HepG2 (cell line): Measurements from ENCODE around the gene MED20. TPM values are rescaled to one million over a fixed set of nuclear protein-coding genes. Genes with fewer than 3 reads are reported as not detected.

ENCODE experiments used
- ASH2L ChIP-seq: fragments of 300-600, 200-600 bp; sonication (generic); IDR thresholded peaks from 2 replicates; pipeline ENCODE4 v1.7.0; 2017; ENCODE audit warnings: low read depth, mild to moderate bottlenecking, moderate library complexity, mixed read lengths, low read length; ENCODE audit not compliant: insufficient read length
- DPF2 ChIP-seq: sonication (generic); formaldehyde crosslinking; IDR thresholded peaks from 2 replicates; pipeline ENCODE4 v1.4.0; 2020; ENCODE audit warnings: mild to moderate bottlenecking, low read depth, missing genetic modification reagents, borderline replicate concordance
- EZH2 ChIP-seq: conservative IDR thresholded peaks from 2 replicates; pipeline ENCODE4 v1.6.1; 2012; ENCODE audit warnings: mild to moderate bottlenecking, low read depth, low read length, moderate library complexity
- HOXA5 ChIP-seq: sonication (generic); formaldehyde crosslinking; IDR thresholded peaks from 2 replicates; pipeline ENCODE4 v1.4.0; 2020; ENCODE audit warnings: missing genetic modification reagents
- KDM5A ChIP-seq: fragments of 200-600 bp; sonication (generic); IDR thresholded peaks from 2 replicates; pipeline ENCODE4 v1.7.0; 2018; ENCODE audit warnings: antibody characterized with exemption, mild to moderate bottlenecking, low read length, borderline replicate concordance
- NFATC3 ChIP-seq: sonication (generic); formaldehyde crosslinking; IDR thresholded peaks from 2 replicates; pipeline ENCODE4 v1.5.1; 2020; ENCODE audit warnings: mild to moderate bottlenecking, missing genetic modification reagents
- POGZ ChIP-seq: sonication (generic); formaldehyde crosslinking; IDR thresholded peaks from 2 replicates; pipeline ENCODE4 v1.4.0; 2020; ENCODE audit warnings: mild to moderate bottlenecking, missing genetic modification reagents
- RXRA ChIP-seq: sonication (generic); formaldehyde crosslinking; IDR thresholded peaks from 2 replicates; pipeline ENCODE4 v1.5.1; 2020; ENCODE audit warnings: missing genetic modification reagents
- SMC3 ChIP-seq: IDR thresholded peaks from 2 replicates; pipeline ENCODE4 v1.6.1; 2011; ENCODE audit warnings: low read length, improper control_type of control experiment
- TAF1 ChIP-seq: sonication (generic); formaldehyde crosslinking; IDR thresholded peaks from 2 replicates; pipeline ENCODE4 v1.4.0; 2020; ENCODE audit warnings: missing genetic modification reagents
- ZNF264 ChIP-seq: sonication (generic); formaldehyde crosslinking; IDR thresholded peaks from 2 replicates; pipeline ENCODE4 v1.4.0; 2020; ENCODE audit warnings: missing genetic modification reagents
- ZNF3 ChIP-seq: IDR thresholded peaks from 2 replicates; pipeline ENCODE4 v1.7.0; 2017; ENCODE audit warnings: inconsistent platforms
- ZNF501 ChIP-seq: sonication (generic); formaldehyde crosslinking; IDR thresholded peaks from 2 replicates; pipeline ENCODE4 v1.5.1; 2020; ENCODE audit warnings: mild to moderate bottlenecking, moderate library complexity, missing genetic modification reagents
- ZNF552 ChIP-seq: sonication (generic); formaldehyde crosslinking; IDR thresholded peaks from 2 replicates; pipeline ENCODE4 v1.9.0; 2022; ENCODE audit warnings: missing genetic modification reagents, mild to moderate bottlenecking, borderline replicate concordance
- ZNF605 ChIP-seq: sonication (generic); formaldehyde crosslinking; IDR thresholded peaks from 2 replicates; pipeline ENCODE4 v1.8.0; 2022; ENCODE audit warnings: mild to moderate bottlenecking, missing genetic modification reagents
- ZNF879 ChIP-seq: sonication (generic); formaldehyde crosslinking; IDR thresholded peaks from 2 replicates; pipeline ENCODE4 v1.8.1; 2023; ENCODE audit warnings: missing genetic modification reagents
- ZUFSP ChIP-seq: sonication (generic); formaldehyde crosslinking; IDR thresholded peaks from 2 replicates; pipeline ENCODE4 v1.9.0; 2021; ENCODE audit warnings: missing genetic modification reagents, mild to moderate bottlenecking, borderline replicate concordance
- polyA plus RNA-seq, 8 experiments: library from polyadenylated mRNA; depleted of rRNA in 3 of 8; stranded (reverse) in 7 of 8; unstranded in 1 of 8; fragments of >200 nt; fragmentation: Illumina TruSeq in 4 of 8; extraction: Trizol in 4 of 8; gene quantifications; 2 replicates each; pipeline versions ENCODE4 v1.2.1 to v1.2.3, GENCODE V29; 2011 to 2016; ENCODE audit warnings: low read depth in 4 of 8, missing spikeins in 1 of 8, mixed read lengths in 1 of 8; ENCODE audit not compliant: insufficient read depth in 1 of 8
- total RNA-seq, 5 experiments: library from RNA; depleted of rRNA; stranded (reverse); fragments of >200 nt; fragmentation: Illumina TruSeq; extraction: Trizol; gene quantifications; 2 replicates each; pipeline ENCODE4 v1.2.3, GENCODE V29; 2016; ENCODE audit warnings: low read depth in 1 of 5
- TF ChIP-seq, protein P1 (sequence below): sonication (generic); formaldehyde crosslinking; IDR thresholded peaks from 2 replicates; pipeline ENCODE4 v1.4.0; 2020; ENCODE audit warnings: mild to moderate bottlenecking, missing genetic modification reagents
- TF ChIP-seq, protein P2 (sequence below): sonication (generic); formaldehyde crosslinking; IDR thresholded peaks from 2 replicates; pipeline ENCODE4 v1.8.1; 2023; ENCODE audit warnings: mild to moderate bottlenecking, inconsistent platforms, moderate library complexity, missing genetic modification reagents, borderline replicate concordance

The MED20 gene
- total and polyA plus RNA-seq, 2 of the 13 experiments (the other 11 are each of a cell fraction or from before 2014, with no cell fraction given) = 28.1 to 41.1 TPM

GRCh38 chr6:41920921-41921711 is at the start of gene MED20, which contains the start of gene BYSL (continued):
- TF ChIP-seq, protein P1, sequence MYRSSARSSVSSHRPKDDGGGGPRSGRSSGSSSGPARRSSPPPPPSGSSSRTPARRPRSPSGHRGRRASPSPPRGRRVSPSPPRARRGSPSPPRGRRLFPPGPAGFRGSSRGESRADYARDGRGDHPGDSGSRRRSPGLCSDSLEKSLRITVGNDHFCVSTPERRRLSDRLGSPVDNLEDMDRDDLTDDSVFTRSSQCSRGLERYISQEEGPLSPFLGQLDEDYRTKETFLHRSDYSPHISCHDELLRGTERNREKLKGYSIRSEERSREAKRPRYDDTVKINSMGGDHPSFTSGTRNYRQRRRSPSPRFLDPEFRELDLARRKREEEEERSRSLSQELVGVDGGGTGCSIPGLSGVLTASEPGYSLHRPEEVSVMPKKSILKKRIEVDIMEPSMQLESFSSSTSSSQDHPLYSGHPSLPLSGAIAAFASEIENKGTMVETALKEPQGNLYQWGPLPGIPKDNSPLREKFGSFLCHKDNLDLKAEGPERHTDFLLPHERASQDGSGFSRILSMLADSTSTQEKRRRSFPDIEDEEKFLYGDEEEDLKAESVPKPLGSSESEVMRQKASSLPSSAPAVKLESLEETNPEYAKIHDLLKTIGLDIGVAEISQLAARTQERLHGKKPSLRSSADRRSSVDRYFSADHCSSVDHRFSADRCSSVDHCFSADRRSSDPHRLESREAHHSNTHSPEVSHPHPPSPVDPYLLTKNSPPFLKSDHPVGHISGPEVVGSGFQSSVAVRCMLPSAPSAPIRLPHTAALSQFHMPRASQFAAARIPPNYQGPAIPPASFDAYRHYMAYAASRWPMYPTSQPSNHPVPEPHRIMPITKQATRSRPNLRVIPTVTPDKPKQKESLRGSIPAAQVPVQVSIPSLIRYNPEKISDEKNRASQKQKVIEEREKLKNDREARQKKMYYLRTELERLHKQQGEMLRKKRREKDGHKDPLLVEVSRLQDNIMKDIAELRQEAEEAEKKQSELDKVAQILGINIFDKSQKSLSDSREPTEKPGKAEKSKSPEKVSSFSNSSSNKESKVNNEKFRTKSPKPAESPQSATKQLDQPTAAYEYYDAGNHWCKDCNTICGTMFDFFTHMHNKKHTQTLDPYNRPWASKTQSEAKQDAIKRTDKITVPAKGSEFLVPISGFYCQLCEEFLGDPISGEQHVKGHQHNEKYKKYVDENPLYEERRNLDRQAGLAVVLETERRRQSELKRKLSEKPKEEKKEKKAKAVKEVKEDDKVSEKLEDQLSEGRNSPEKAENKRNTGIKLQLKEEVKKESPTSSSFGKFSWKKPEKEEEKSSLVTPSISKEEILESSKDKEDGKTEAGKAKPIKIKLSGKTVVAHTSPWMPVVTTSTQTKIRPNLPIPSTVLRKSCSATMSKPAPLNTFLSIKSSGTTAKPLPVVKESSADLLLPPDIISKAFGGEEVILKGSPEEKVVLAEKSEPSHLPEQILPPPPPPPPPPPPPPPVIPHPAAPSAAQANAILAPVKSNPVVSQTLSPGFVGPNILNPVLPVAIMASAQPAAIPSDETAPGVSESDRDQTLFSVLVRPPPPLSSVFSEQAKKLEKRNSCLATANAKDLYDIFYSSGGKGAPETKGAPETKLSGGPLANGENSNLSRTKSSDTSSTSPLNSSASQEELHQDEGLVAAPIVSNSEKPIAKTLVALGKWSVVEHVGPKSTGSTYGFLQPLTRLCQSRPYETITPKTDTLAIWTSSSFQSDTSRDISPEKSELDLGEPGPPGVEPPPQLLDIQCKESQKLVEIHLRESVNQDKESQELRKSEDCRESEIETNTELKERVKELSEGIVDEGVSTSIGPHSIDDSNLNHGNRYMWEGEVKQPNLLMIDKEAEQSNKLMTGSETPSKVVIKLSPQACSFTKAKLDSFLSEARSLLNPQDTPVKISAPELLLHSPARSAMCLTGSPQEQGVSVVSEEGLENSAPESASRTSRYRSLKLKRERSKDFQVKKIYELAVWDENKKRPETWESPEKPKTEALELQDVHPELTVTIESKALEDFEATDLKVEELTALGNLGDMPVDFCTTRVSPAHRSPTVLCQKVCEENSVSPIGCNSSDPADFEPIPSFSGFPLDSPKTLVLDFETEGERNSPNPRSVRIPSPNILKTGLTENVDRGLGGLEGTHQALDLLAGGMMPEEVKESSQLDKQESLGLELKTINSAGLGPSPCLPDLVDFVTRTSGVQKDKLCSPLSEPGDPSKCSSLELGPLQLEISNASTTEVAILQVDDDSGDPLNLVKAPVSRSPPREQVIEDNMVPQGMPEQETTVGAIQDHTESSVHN (CRISPR knock-in tag) = no peak
- peak; percentile 99 for TF ChIP-seq ASH2L
- no peak for TF ChIP-seq DPF2 (CRISPR knock-in tag)
- peak; percentile 98 for TF ChIP-seq KDM5A
- TF ChIP-seq, protein P2, sequence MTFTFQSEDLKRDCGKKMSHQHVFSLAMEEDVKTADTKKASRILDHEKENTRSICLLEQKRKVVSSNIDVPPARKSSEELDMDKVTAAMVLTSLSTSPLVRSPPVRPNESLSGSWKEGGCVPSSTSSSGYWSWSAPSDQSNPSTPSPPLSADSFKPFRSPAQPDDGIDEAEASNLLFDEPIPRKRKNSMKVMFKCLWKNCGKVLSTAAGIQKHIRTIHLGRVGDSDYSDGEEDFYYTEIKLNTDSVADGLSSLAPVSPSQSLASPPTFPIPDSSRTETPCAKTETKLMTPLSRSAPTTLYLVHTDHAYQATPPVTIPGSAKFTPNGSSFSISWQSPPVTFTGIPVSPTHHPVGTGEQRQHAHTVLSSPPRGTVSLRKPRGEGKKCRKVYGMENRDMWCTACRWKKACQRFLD (CRISPR knock-in tag) = no peak; the same call in 1 of the 2 replicates
- TF ChIP-seq ZNF605 = peak; percentile 83
- TF ChIP-seq ZNF879 (CRISPR knock-in tag) = no peak
- TF ChIP-seq ZNF501 (CRISPR knock-in tag) = peak; percentile 99
- no peak for TF ChIP-seq ZUFSP
- peak; percentile 1; the same call in 1 of the 2 replicates for TF ChIP-seq SMC3
- peak; percentile 16; the same call in 1 of the 2 replicates for TF ChIP-seq ZNF3 (CRISPR knock-in tag)
- peak; percentile 84 for TF ChIP-seq HOXA5 (CRISPR knock-in tag)
- TF ChIP-seq EZH2 = no peak
- TF ChIP-seq ZNF264 (CRISPR knock-in tag) = peak; percentile 59
- TF ChIP-seq RXRA (CRISPR knock-in tag) = peak; percentile 46; the same call in 1 of the 2 replicates
- TF ChIP-seq ZNF552 (CRISPR knock-in tag) = peak; percentile 88; the same call in 1 of the 2 replicates
- TF ChIP-seq TAF1 (CRISPR knock-in tag) = peak; percentile 43; the same call in 1 of the 2 replicates
- peak; percentile 95 for TF ChIP-seq POGZ (CRISPR knock-in tag)
- peak; percentile 75; the same call in 1 of the 2 replicates for TF ChIP-seq NFATC3 (CRISPR knock-in tag)
